Endothelial cell of umbilical vein (primary cell): ENCODE data around the gene GJB4. TPM values are rescaled to one million over a fixed set of nuclear protein-coding genes. Genes with fewer than 3 reads are reported as not detected.

ENCODE experiments used
- BruUV-seq: library from RNA; stranded (reverse); fragments of 400-500 nt; replicated peaks from 2 replicates; lab custom pipeline; 2021; lab: Mats Ljungman, UMichigan
- CTCF ChIA-PET: fragments of 300-600, 350-600 bp; sonication (Branson Sonifier 250); formaldehyde crosslinking; loops from one replicate; lab custom pipeline; 2021; ENCODE audit warnings: antibody characterized with exemption, inconsistent platforms; lab: Charles Lee
- POLR2A ChIA-PET: fragments of 300-600, 350-600 bp; sonication (Branson Sonifier 250); formaldehyde crosslinking; loops from one replicate; lab custom pipeline; 2021; ENCODE audit warnings: antibody characterized with exemption, inconsistent platforms; lab: Charles Lee
- DNase-seq: peaks from one replicate; pipeline ENCODE4 v3.0.0-alpha.2; 2011; ENCODE audit warnings: low read depth, low spot score
- FAIRE-seq: peaks from 2 replicates; lab custom pipeline; 2011; peaks lifted over from hg19 to GRCh38; lab: Jason Lieb, UNC
- H2AFZ ChIP-seq: 2 replicates; pipeline ENCODE4 v1.6.0; 2012; ENCODE audit warnings: low read depth, low read length, control low read depth, inconsistent platforms
- H3K27ac ChIP-seq: 2 replicates; pipeline ENCODE4 v1.5.1; 2011; ENCODE audit warnings: low read depth, mild to moderate bottlenecking, control low read depth, low read length, moderate library complexity; ENCODE audit not compliant: insufficient read depth
- H3K27me3 ChIP-seq, 2 experiments: 2 replicates each; pipeline versions ENCODE4 v1.6.0 to v1.6.1; 2011; ENCODE audit warnings: low read length in 2 of 2, mixed read lengths in 1 of 2; ENCODE audit not compliant: control insufficient read depth in 2 of 2, insufficient read depth in 2 of 2
- H3K36me3 ChIP-seq, 2 experiments: 2 replicates in 1 of 2; 3 replicates in 1 of 2; pipeline ENCODE4 v1.5.1; 2011; ENCODE audit warnings: low read length in 2 of 2, mild to moderate bottlenecking in 1 of 2, moderate library complexity in 1 of 2; ENCODE audit not compliant: control insufficient read depth in 2 of 2, insufficient read depth in 2 of 2; ENCODE audit errors: extremely low read depth in 1 of 2
- H3K4me1 ChIP-seq: 3 replicates; pipeline ENCODE4 v1.5.1; 2011; ENCODE audit warnings: mild to moderate bottlenecking, low read length; ENCODE audit not compliant: control insufficient read depth, insufficient read depth; ENCODE audit errors: extremely low read depth
- H3K4me2 ChIP-seq: 2 replicates; pipeline ENCODE4 v1.6.1; 2011; ENCODE audit warnings: low read length, control low read depth, mixed read lengths; ENCODE audit not compliant: insufficient read depth
- H3K4me3 ChIP-seq, 3 experiments: fragments of 200-600 bp in 1 of 3; sonication (generic), shearing (Covaris generic) in 1 of 3; replicated peaks in 1 of 3; 2 replicates each; pipeline ENCODE4 v1.5.1; 2011 to 2016; ENCODE audit warnings: control low read depth in 3 of 3, low read length in 3 of 3, mild to moderate bottlenecking in 2 of 3, inconsistent platforms in 1 of 3, low read depth in 1 of 3, moderate library complexity in 1 of 3; ENCODE audit not compliant: insufficient read depth in 1 of 3
- H3K79me2 ChIP-seq: 2 replicates; pipeline ENCODE4 v1.6.0; 2012; ENCODE audit warnings: low read length, inconsistent platforms; ENCODE audit not compliant: control insufficient read depth, insufficient read depth
- H3K9ac ChIP-seq: replicated peaks from 2 replicates; pipeline ENCODE3; 2011; ENCODE audit warnings: low read length, control low read depth; ENCODE audit not compliant: insufficient read depth; ENCODE audit errors: extremely low read depth
- H3K9me1 ChIP-seq: replicated peaks from 3 replicates; pipeline ENCODE4 v1.6.0; 2011; ENCODE audit warnings: mild to moderate bottlenecking, low read length; ENCODE audit not compliant: control insufficient read depth, insufficient read depth; ENCODE audit errors: extremely low read depth
- H3K9me3 ChIP-seq: replicated peaks from 2 replicates; pipeline ENCODE4 v1.5.1; 2012; ENCODE audit warnings: low read length, inconsistent platforms; ENCODE audit not compliant: control insufficient read depth, insufficient read depth
- H4K20me1 ChIP-seq: replicated peaks from 2 replicates; pipeline ENCODE3; 2011; ENCODE audit warnings: mild to moderate bottlenecking, low read length; ENCODE audit not compliant: control insufficient read depth, insufficient read depth; ENCODE audit errors: extremely low read depth
- EZH2 ChIP-seq: IDR thresholded peaks from 2 replicates; pipeline ENCODE4 v1.6.1; 2012; ENCODE audit warnings: borderline replicate concordance, low read depth, mild to moderate bottlenecking, moderate library complexity, low read length, inconsistent platforms; ENCODE audit not compliant: severe bottlenecking
- FOS ChIP-seq: IDR thresholded peaks from 2 replicates; pipeline ENCODE4 v1.6.1; 2011; ENCODE audit warnings: mild to moderate bottlenecking, low read length, moderate library complexity, borderline replicate concordance; ENCODE audit not compliant: insufficient read depth
- GATA2 ChIP-seq: IDR thresholded peaks from 2 replicates; pipeline ENCODE4 v1.7.0; 2011; ENCODE audit warnings: low read depth, mild to moderate bottlenecking, moderate library complexity, mixed read lengths, low read length; ENCODE audit not compliant: insufficient read length, insufficient read depth
- JUN ChIP-seq: IDR thresholded peaks from 2 replicates; pipeline ENCODE4 v1.6.1; 2011; ENCODE audit warnings: borderline replicate concordance, low read depth; ENCODE audit not compliant: insufficient read length, insufficient read depth
- MAX ChIP-seq: IDR thresholded peaks from 2 replicates; pipeline ENCODE4 v1.6.1; 2011; ENCODE audit not compliant: insufficient read depth, insufficient read length
- MYC ChIP-seq: IDR thresholded peaks from one replicate; pipeline ENCODE4 v1.6.1; 2011; ENCODE audit warnings: mild to moderate bottlenecking, low read depth, low read length
- POLR2A ChIP-seq: IDR thresholded peaks from 2 replicates; pipeline ENCODE4 v1.6.1; 2012; ENCODE audit warnings: low read depth, mild to moderate bottlenecking, control low read depth, low read length
- POLR2AphosphoS5 ChIP-seq: IDR thresholded peaks from 2 replicates; pipeline ENCODE4 v1.6.1; 2012; ENCODE audit warnings: low read depth, mild to moderate bottlenecking, control low read depth, low read length, moderate library complexity; ENCODE audit not compliant: insufficient read depth
- dilution Hi-C: fragments of 300-500 bp; cut with MboI; formaldehyde crosslinking; loops from one replicate; pipeline ENCODE4 v1.15.0; 2019; ENCODE audit warnings: low sequenced_read_pairs; ENCODE audit not compliant: extremely low pct_ligation_motif_present
- intact Hi-C: fragments of 100-400 bp; cut with micrococcal nuclease; formaldehyde crosslinking; loops from one replicate; pipeline ENCODE4 v1.10.0; 2022
- polyA plus RNA-seq, 4 experiments: library from polyadenylated mRNA; depleted of rRNA in 3 of 4; stranded (reverse) in 3 of 4; unstranded in 1 of 4; fragments of >200 nt; gene quantifications; 2 replicates each; pipeline versions ENCODE4 v1.2.1 to v1.2.3, GENCODE V29; 2011 to 2012; ENCODE audit warnings: missing spikeins in 1 of 4
- total RNA-seq: library from RNA; stranded (reverse); gene quantifications from 2 replicates; pipeline ENCODE4 v1.2.3, GENCODE V29; 2021
- TF ChIP-seq, protein P1 (sequence below), 2 donors: IDR thresholded peaks; 1 replicate in 1 of 2; 2 replicates in 1 of 2; pipeline ENCODE4 v1.5.1; 2011; ENCODE audit warnings: low read length in 2 of 2, mild to moderate bottlenecking in 2 of 2, moderate library complexity in 2 of 2, control low read depth in 1 of 2, inconsistent platforms in 1 of 2, low read depth in 1 of 2; ENCODE audit not compliant: insufficient read depth in 1 of 2; ENCODE audit errors: extremely low read depth in 1 of 2

The GJB4 gene
- total and polyA plus RNA-seq, 2 donors (not counting 3 experiments of a cell fraction or from before 2014, with no cell fraction given) = not detected

DNA sequence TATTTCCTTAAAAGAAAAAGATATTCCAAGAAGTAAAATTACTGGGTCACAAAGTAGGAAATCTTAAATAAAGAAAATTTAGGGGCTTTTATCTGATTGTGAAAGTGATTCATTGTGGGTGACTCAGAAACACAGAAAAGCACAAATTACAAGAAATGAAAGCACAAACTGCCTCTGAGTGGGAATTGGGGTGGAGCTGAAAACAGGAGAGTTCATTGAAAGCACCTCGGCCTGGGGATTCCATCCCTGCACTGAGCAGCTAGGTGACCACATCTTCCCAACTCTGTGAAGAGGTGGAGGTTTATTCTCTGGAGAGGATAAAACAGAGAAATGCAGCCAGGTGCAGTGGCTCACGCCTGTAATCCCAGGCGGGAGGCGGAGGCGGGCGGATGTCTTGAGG is 40.7 kb downstream of the GJB4 start:
- no peak for FAIRE-seq
- Histone ChIP-seq H3K4me2 (no peak overlapping the region), H4K20me1 (no peaks in the 10 kb centered on the region), H3K79me2 (no peaks in the 10 kb centered on the region), H3K36me3 (peaks cover 0 to 2% of the 10 kb centered on the region in 2 experiments), H3K9ac (no peak overlapping the region), H3K27ac (no peak overlapping the region), H2AFZ (no peak overlapping the region), H3K27me3 (peaks cover 8 to 9% of the 10 kb centered on the region in 2 experiments), H3K4me3 (no peak overlapping the region), H3K4me1 (no peaks in the 10 kb centered on the region), H3K9me3 (no peaks in the 10 kb centered on the region), H3K9me1 (no peaks in the 10 kb centered on the region)
- DNase-seq = peak; percentile 22
- POLR2A ChIA-PET = interaction anchor here (0.5 kb wide), 1 partner anchor 21 kb away, joined by 3 read pairs; no protein-coding TSS in a partner anchor
- CTCF ChIA-PET = interaction anchor here (1.6 kb wide), 1 partner anchor 52 kb away, joined by 5 read pairs; no protein-coding TSS in a partner anchor
- no TSS peak for BruUV-seq
- dilution Hi-C loops = no loop called here
- TF ChIP-seq, protein P1, sequence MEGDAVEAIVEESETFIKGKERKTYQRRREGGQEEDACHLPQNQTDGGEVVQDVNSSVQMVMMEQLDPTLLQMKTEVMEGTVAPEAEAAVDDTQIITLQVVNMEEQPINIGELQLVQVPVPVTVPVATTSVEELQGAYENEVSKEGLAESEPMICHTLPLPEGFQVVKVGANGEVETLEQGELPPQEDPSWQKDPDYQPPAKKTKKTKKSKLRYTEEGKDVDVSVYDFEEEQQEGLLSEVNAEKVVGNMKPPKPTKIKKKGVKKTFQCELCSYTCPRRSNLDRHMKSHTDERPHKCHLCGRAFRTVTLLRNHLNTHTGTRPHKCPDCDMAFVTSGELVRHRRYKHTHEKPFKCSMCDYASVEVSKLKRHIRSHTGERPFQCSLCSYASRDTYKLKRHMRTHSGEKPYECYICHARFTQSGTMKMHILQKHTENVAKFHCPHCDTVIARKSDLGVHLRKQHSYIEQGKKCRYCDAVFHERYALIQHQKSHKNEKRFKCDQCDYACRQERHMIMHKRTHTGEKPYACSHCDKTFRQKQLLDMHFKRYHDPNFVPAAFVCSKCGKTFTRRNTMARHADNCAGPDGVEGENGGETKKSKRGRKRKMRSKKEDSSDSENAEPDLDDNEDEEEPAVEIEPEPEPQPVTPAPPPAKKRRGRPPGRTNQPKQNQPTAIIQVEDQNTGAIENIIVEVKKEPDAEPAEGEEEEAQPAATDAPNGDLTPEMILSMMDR (IDR thresholded peaks at IDR 0.05; ENCODE audit: extremely low read depth in 1 of 2, insufficient read depth in 1 of 2, low read depth in 1 of 2, low read length in 2 of 2) = no peak
- TF ChIP-seq FOS (peak; percentile 37), GATA2 (peak; percentile 13)
- intact Hi-C loops = no loop called here

DNA sequence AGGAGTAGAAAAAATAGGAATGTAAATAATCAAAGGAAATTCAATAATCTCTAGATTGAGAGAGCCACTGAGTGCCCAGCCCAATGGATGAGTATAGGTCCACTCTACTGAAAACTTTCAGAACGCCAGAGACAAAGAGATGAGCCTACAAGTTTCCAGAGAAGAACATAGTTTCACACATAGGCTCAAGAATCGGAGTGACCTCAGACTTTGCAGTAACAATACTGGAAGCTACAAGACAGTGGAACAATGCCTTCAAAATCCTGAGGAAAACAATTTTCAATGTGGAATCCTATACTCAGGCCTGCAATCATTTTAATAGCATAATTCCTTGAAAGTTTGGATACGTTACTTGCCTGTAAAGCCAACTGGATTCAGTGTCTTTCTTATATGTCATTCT is 44.2 kb downstream of the GJB4 start:
- Histone ChIP-seq H3K9ac (no peak overlapping the region), H3K9me1 (no peaks in the 10 kb centered on the region), H3K27me3 (peaks cover 0 to 2% of the 10 kb centered on the region in 2 experiments), H3K4me2 (no peak overlapping the region), H3K4me3 (no peak overlapping the region), H3K27ac (no peak overlapping the region), H3K36me3 (no peaks in the 10 kb centered on the region), H3K9me3 (no peaks in the 10 kb centered on the region), H3K79me2 (no peaks in the 10 kb centered on the region), H4K20me1 (no peaks in the 10 kb centered on the region), H2AFZ (no peak overlapping the region), H3K4me1 (no peaks in the 10 kb centered on the region)
- intact Hi-C loops = no loop called here
- DNase-seq = no peak
- CTCF ChIA-PET = interaction anchor here (0.8 to 1.5 kb wide), 3 partner anchors 10 to 18 kb away, joined by 3 to 4 read pairs (median 3); no protein-coding TSS in a partner anchor
- TF ChIP-seq MYC (no peak), MAX (no peak), POLR2A (no peak), POLR2AphosphoS5 (no peak), GATA2 (no peak), JUN (no peak), FOS (no peak), EZH2 (no peak)
- TF ChIP-seq, protein P1 (IDR thresholded peaks at IDR 0.05; ENCODE audit: extremely low read depth in 1 of 2, insufficient read depth in 1 of 2, low read depth in 1 of 2, low read length in 2 of 2) = no peak
- POLR2A ChIA-PET = no interaction called here
- dilution Hi-C loops = no loop called here
- no peak for FAIRE-seq
- no TSS peak for BruUV-seq
